Astrocyte (in vitro differentiated cells and primary cell): Measurements from ENCODE around the gene PYGO2.

Source experiments
- CTCF ChIP-seq: IDR thresholded peaks from 2 replicates; pipeline ENCODE4 v1.5.1; 2011; ENCODE audit warnings: low read depth, mild to moderate bottlenecking, inconsistent platforms, low read length, moderate library complexity; ENCODE audit not compliant: insufficient read depth
- EZH2 ChIP-seq: IDR thresholded peaks from 2 replicates; pipeline ENCODE4 v1.6.1; 2012; ENCODE audit warnings: mild to moderate bottlenecking, low read length, inconsistent platforms; ENCODE audit not compliant: insufficient read depth

GRCh38 chr1:154992721-154993571, 31.4 kb upstream of the PYGO2 start:
- TF ChIP-seq CTCF (no peak), EZH2 (no peak)
